Fibroblast of skin of back (primary cell): Measurements from ENCODE around the gene CDCA5.
A peak's percentile ranks its signal among the peaks of the same experiment; 100 is the strongest.

Experiments
- DNase-seq: peaks from one replicate; pipeline ENCODE4 v3.0.0-alpha.2; 2013

The CDCA5 gene

DNA sequence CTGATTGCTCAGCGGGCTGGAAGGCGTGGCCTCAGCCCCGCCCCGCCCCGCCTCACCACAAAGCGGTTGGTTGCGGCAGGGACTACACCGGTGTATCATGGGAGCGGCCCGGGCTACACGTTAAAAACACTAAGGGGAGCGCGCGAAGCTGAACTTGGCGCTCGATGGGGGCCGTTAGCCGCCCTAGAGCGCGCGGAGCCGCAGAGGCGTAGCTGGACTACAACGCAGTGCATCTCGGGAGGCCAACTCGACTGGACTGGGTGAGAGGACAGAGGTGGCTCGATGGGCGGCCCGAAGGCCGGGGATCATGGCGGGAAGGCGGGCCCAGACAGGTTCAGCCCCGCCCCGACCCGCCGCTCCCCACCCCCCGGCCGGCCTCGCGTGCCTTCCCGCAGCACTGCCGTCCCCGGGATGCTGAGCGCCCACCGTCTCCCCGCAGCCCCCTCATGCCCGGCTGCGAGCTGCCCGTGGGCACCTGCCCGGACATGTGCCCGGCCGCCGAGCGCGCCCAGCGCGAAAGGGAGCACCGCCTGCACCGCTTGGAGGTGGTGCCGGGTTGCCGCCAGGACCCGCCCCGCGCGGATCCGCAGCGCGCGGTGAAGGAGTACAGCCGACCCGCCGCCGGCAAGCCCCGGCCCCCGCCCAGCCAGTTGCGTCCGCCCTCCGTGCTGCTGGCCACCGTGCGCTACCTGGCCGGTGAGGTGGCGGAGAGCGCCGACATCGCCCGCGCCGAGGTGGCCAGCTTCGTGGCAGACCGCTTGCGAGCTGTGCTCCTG lies 42.8 kb downstream of the CDCA5 start, which contains the start of gene SAC3D1:
Gene SAC3D1 (plus strand): TSS at position 364 of the 776 bp plus-strand sequence. CDS start 83 bp downstream, at position 447.
- DNase-seq: peak; percentile 95

DNA sequence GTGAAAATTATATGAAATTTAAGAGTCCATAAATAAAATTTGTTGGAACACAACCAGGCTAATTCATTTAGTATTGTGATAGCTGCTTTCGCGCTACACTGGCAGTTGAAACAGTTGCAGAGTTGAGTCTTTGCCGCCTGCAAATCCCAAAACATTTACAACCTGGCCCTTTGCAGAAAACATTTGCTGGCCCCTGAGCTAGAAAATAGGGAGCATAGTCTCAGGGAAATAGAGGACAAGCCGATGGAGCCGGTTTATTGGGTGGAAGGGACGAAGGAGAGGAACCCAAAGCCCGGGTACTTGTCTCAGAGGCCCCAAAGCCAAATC lies 43.4 kb downstream of the CDCA5 start:
- DNase-seq: no peak

DNA sequence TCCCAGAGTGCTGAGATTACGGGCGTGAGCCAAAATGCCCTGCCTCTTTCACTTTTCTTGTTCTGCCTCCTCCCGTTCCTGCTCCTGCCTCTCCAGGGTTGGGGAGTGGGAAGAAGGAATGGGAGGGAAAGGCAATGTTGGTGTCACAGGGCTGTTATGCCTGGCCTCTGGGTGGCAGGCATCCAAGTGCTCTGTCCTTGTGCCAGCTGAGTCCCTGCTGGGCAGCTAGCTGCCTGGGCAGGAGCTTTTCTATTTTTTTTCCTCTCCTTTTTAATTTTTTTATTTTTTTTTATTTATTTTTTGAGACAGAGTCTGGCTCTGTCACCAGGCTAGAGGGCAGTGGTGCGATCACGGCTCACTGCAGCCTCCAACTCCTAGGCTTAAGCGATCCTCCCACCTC lies 46.9 kb downstream of the CDCA5 start:
- DNase-seq: no peak

DNA sequence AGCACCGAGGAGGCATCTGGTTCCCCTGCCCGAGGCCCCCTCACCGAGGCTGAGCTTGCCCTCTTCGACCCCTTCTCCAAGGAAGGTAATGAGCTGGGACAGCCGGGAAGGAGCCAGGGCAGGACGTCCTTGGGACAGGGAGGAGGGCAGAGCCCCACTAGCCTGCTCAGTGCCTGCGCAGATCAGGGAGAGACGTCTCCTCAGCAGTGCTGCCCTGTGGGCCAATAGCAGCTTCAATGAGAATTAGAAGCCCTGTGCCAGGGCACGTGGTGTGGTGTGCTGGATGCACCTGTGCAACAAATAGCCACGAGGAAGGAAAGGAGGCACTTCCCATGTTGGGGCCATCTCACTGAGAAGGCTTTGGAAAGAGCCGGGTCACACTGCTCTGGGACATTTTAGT lies 48.3 kb downstream of the CDCA5 start:
- no peak for DNase-seq

DNA sequence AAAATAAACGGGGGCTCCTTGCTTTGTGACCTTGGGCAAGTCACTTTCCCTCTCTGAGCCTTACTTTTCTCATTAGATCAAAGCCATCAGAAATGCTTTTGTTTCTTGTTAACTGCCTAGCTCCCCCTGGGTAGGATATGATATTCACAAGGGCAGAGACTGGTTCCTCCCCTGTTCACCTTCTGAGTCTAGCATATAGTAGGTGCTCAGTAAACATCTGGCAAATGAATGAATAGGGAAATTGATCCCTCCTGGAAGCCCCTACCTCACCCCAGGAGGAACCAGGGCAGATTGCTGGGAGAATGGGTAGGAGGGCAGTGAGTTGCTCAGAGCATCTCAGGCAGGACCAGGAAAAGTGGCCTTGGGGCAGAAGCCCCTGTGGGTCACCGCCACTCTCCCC lies 49.4 kb downstream of the CDCA5 start:
- DNase-seq: no peak

DNA sequence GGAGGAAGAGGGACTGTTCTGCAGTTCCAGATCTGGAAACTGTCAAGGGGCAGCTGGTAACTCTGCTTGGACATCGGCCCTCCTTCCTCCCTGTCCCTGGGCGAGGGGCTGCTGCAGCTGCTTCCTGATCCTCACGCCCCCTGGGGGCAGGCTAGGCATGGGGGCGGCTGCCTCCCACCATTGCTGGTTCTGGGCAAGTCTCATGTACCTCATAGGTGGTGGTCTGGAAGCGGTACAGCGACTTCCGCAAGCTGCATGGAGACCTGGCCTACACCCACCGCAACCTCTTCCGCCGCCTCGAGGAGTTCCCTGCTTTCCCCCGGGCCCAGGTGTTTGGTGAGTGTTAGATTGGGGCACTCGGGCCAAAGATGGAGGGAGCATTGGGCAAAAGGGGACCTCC lies 51.6 kb downstream of the CDCA5 start:
- DNase-seq: no peak
